SK-N-SH treated with all-trans-retinoic acid at 6 μM for 48 hours (cell line): Measurements from ENCODE around the gene SEC14L5.

ENCODE experiments used
- ATAC-seq: fragments of 200-7000 bp; cut with Tn5 transposase; 3 replicates; pipeline ENCODE4 v1.9.1; 2020; ENCODE audit warnings: mild to moderate bottlenecking, moderate library complexity
- ARNTL ChIP-seq: fragments of 450-650 bp; formaldehyde crosslinking; IDR thresholded peaks from 2 replicates; pipeline ENCODE4 v1.5.0; 2020; ENCODE audit warnings: low read depth, mild to moderate bottlenecking, moderate library complexity, borderline replicate concordance
- BACH2 ChIP-seq: fragments of 250-450 bp; sonication (Bioruptor Pico); IDR thresholded peaks from 2 replicates; pipeline ENCODE4 v1.9.0; 2021; ENCODE audit warnings: mild to moderate bottlenecking, borderline replicate concordance
- CREB5 ChIP-seq: fragments of 250-450 bp; sonication (Bioruptor Pico); IDR thresholded peaks from 2 replicates; pipeline ENCODE4 v1.5.1; 2020; ENCODE audit warnings: low read depth, mild to moderate bottlenecking, moderate library complexity
- CSDC2 ChIP-seq: fragments of 250-450 bp; sonication (Bioruptor Pico); IDR thresholded peaks from 2 replicates; pipeline ENCODE4 v1.5.0; 2020; ENCODE audit warnings: mild to moderate bottlenecking, moderate library complexity
- ESRRG ChIP-seq: fragments of 250-450 bp; sonication (Bioruptor Pico); IDR thresholded peaks from 2 replicates; pipeline ENCODE4 v1.6.1; 2021; ENCODE audit warnings: mild to moderate bottlenecking
- GLIS3 ChIP-seq: fragments of 250-450 bp; sonication (Bioruptor Pico); IDR thresholded peaks from 2 replicates; pipeline ENCODE4 v1.5.0; 2020; ENCODE audit warnings: mild to moderate bottlenecking, moderate library complexity
- ISL1 ChIP-seq: fragments of 250-450 bp; sonication (Bioruptor Pico); IDR thresholded peaks from 2 replicates; pipeline ENCODE4 v2.1.2; 2022; ENCODE audit warnings: mild to moderate bottlenecking, moderate library complexity
- OSR1 ChIP-seq: fragments of 250-450 bp; sonication (Bioruptor Pico); IDR thresholded peaks from 2 replicates; pipeline ENCODE4 v1.8.0; 2022; ENCODE audit warnings: moderate library complexity, mild to moderate bottlenecking, inconsistent platforms
- PATZ1 ChIP-seq: fragments of 250-450 bp; sonication (Bioruptor Pico); IDR thresholded peaks from 2 replicates; pipeline ENCODE4 v1.8.0; 2020; ENCODE audit warnings: mild to moderate bottlenecking, moderate library complexity, borderline replicate concordance
- PPARA ChIP-seq: fragments of 250-450 bp; sonication (Bioruptor Pico); IDR thresholded peaks from 2 replicates; pipeline ENCODE4 v1.5.0; 2020; ENCODE audit warnings: mild to moderate bottlenecking, borderline replicate concordance
- RARB ChIP-seq: fragments of 250-450 bp; sonication (Bioruptor Pico); IDR thresholded peaks from 2 replicates; pipeline ENCODE4 v1.8.0; 2021; ENCODE audit warnings: mild to moderate bottlenecking, moderate library complexity
- SNAI2 ChIP-seq: fragments of 250-450 bp; sonication (Bioruptor Pico); IDR thresholded peaks from 2 replicates; pipeline ENCODE4 v1.5.0; 2020; ENCODE audit warnings: mild to moderate bottlenecking, moderate library complexity
- TCF4 ChIP-seq: fragments of 250-450 bp; sonication (Bioruptor Pico); IDR thresholded peaks from 2 replicates; pipeline ENCODE4 v1.8.0; 2021; ENCODE audit warnings: mild to moderate bottlenecking, moderate library complexity, borderline replicate concordance
- TOX ChIP-seq: fragments of 250-450 bp; sonication (Bioruptor Pico); IDR thresholded peaks from 2 replicates; pipeline ENCODE4 v1.8.0; 2021; ENCODE audit warnings: mild to moderate bottlenecking, moderate library complexity, borderline replicate concordance
- TSHZ2 ChIP-seq: fragments of 250-450 bp; sonication (Bioruptor Pico); IDR thresholded peaks from 2 replicates; pipeline ENCODE4 v1.5.0; 2020; ENCODE audit warnings: mild to moderate bottlenecking, moderate library complexity
- ZC3H10 ChIP-seq: fragments of 250-450 bp; sonication (Bioruptor Pico); IDR thresholded peaks from 2 replicates; pipeline ENCODE4 v1.5.1; 2021; ENCODE audit warnings: mild to moderate bottlenecking, moderate library complexity
- ZFP3 ChIP-seq: fragments of 250-450 bp; sonication (Bioruptor Pico); IDR thresholded peaks from 2 replicates; pipeline ENCODE4 v1.5.0; 2020; ENCODE audit warnings: mild to moderate bottlenecking, moderate library complexity
- ZFP30 ChIP-seq: fragments of 450-650 bp; formaldehyde crosslinking; IDR thresholded peaks from 2 replicates; pipeline ENCODE4 v1.5.0; 2022; ENCODE audit warnings: mild to moderate bottlenecking, moderate library complexity
- ZNF565 ChIP-seq: fragments of 450-650 bp; formaldehyde crosslinking; conservative IDR thresholded peaks from 2 replicates; pipeline ENCODE4 v1.5.0; 2020; ENCODE audit warnings: low read depth, mild to moderate bottlenecking, moderate library complexity
- ZNF70 ChIP-seq: fragments of 450-650 bp; formaldehyde crosslinking; IDR thresholded peaks from 2 replicates; pipeline ENCODE4 v1.5.0; 2020; ENCODE audit warnings: mild to moderate bottlenecking, moderate library complexity
- ZNF8 ChIP-seq: fragments of 450-650 bp; formaldehyde crosslinking; IDR thresholded peaks from 2 replicates; pipeline ENCODE4 v1.5.0; 2020; ENCODE audit warnings: mild to moderate bottlenecking, moderate library complexity
- TF ChIP-seq, protein P1 (sequence below): fragments of 250-450 bp; sonication (Bioruptor Pico); IDR thresholded peaks from 2 replicates; pipeline ENCODE4 v1.8.0; 2021; ENCODE audit warnings: low read depth, mild to moderate bottlenecking, moderate library complexity, borderline replicate concordance

The SEC14L5 gene

DNA sequence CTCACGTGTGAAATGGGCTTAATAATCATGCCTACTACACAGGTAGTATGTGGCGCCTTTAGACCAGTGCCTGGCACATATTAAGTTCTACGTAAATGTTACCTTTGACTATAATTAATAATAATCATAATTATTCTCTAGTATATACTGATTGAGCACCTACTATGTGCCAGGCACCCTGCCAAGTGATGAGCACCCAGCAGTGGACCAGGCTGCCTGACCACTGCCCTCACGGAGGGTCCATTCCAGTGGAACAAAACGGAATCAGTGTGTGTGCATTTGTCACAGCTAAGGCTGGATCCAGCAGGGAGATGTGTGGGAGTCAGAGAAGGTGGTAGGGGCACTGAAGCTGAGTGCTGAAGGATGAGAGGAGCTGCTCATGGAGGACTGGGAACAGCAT lies 30.5 kb downstream of the SEC14L5 start:
- TF ChIP-seq RARB (no peak), CREB5 (no peak), ZC3H10 (CRISPR knock-in tag) (no peak), GLIS3 (CRISPR knock-in tag) (no peak), ZFP30 (CRISPR knock-in tag) (no peak), OSR1 (CRISPR knock-in tag) (no peak)
- ATAC-seq, result no peak

GRCh38 chr16:4989391-4990006 lies 31.4 kb downstream of the SEC14L5 start:
- ATAC-seq, result no peak
- TF ChIP-seq OSR1 (CRISPR knock-in tag) (no peak), ZNF70 (CRISPR knock-in tag) (no peak), ZNF565 (CRISPR knock-in tag) (no peak)

DNA sequence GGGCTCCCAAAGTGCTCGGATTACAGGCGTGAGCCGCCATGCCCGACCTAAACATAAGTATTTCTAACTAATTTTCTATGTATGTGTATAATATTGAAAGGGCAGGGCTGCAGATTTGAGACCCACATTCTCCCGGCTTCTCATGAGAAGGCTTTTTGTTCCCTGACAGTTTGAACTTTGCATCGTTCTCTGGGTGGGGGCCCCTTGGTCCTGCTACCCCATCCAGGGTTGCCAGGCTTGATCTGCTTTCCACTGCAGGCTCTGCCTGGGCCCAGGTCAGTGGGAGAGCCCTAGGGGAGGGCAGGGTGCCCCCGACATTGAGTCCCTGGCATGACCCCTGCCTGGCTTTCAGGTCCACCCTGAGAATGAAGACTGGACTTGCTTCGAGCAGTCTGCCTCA lies 32.3 kb downstream of the SEC14L5 start:
- TF ChIP-seq ARNTL (CRISPR knock-in tag) (no peak), GLIS3 (CRISPR knock-in tag) (no peak), ISL1 (no peak), BACH2 (CRISPR knock-in tag) (no peak), ZFP3 (CRISPR knock-in tag) (no peak), SNAI2 (no peak), RARB (no peak), TCF4 (no peak), ZC3H10 (CRISPR knock-in tag) (no peak), ZNF8 (CRISPR knock-in tag) (no peak), TSHZ2 (no peak), OSR1 (CRISPR knock-in tag) (no peak), CREB5 (no peak), ZNF70 (CRISPR knock-in tag) (no peak), ZFP30 (CRISPR knock-in tag) (no peak), PPARA (CRISPR knock-in tag) (no peak), ZNF565 (CRISPR knock-in tag) (no peak), PATZ1 (CRISPR knock-in tag) (no peak), ESRRG (CRISPR knock-in tag) (no peak)
- TF ChIP-seq, protein P1, sequence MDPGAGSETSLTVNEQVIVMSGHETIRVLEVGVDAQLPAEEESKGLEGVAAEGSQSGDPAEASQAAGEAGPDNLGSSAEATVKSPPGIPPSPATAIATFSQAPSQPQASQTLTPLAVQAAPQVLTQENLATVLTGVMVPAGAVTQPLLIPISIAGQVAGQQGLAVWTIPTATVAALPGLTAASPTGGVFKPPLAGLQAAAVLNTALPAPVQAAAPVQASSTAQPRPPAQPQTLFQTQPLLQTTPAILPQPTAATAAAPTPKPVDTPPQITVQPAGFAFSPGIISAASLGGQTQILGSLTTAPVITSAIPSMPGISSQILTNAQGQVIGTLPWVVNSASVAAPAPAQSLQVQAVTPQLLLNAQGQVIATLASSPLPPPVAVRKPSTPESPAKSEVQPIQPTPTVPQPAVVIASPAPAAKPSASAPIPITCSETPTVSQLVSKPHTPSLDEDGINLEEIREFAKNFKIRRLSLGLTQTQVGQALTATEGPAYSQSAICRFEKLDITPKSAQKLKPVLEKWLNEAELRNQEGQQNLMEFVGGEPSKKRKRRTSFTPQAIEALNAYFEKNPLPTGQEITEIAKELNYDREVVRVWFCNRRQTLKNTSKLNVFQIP (CRISPR knock-in tag), result no peak
- ATAC-seq, result no peak

DNA sequence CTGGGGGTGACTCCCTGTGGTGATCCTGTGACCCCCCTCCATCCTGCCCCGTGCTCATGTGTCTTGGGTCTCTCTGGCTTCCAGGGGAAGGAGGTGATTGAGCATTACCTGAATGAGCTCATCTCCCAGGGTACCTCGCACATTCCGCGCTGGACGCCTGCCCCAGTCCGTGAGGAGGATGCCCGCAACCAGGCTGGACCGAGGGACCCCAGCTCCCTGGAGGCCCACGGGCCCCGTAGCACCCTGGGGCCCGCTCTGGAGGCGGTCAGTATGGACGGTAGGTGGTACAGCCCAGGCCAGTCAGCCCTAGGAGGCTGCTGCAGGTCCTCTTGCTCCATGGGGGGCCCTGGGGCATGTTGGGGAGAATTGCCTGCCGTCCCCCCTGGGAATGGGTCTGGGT lies 33.6 kb downstream of the SEC14L5 start:
- TF ChIP-seq PPARA (CRISPR knock-in tag) (no peak), ZNF70 (CRISPR knock-in tag) (no peak), TOX (no peak), CSDC2 (CRISPR knock-in tag) (no peak), ZNF8 (CRISPR knock-in tag) (no peak), ISL1 (no peak), TSHZ2 (no peak)
- ATAC-seq, result no peak
